NCI-H446 treated with DMSO at 0.1 percent for 48 hours (cell line): ENCODE results near the gene PPP6C.
"Not testable (repeated sequence)": the region's sequence is repeated elsewhere in the genome, so short reads cannot be mapped to it uniquely, and the experiment has no call there.

Experiments used
- DNase-seq: peaks from one replicate; lab custom pipeline; 2025; lab: John Stamatoyannopoulos, UW

The PPP6C gene

GRCh38 chr9:125189361-125190289, at the start of gene PPP6C:
Gene PPP6C, minus strand, starts transcription at chr9:125189803. Its CDS starts 85 bp downstream, at chr9:125189718.
- peak; percentile 75 for DNase-seq

GRCh38 chr9:125238915-125239446, 49.4 kb upstream of the PPP6C start:
- no peak for DNase-seq

- DNase-seq, result no peak
These were observed 48.7 kb upstream of the PPP6C start for GRCh38 chr9:125238127-125238914.

- not testable (repeated sequence) for DNase-seq
These were observed 47.0 kb upstream of the PPP6C start for GRCh38 chr9:125236520-125237159.

- DNase-seq, result no peak
These were observed 46.4 kb upstream of the PPP6C start for GRCh38 chr9:125235804-125236519.

GRCh38 chr9:125234099-125234498, 44.5 kb upstream of the PPP6C start:
- DNase-seq, result not testable (repeated sequence)

GRCh38 chr9:125233678-125234077, 44.1 kb upstream of the PPP6C start:
- DNase-seq, result no peak

- DNase-seq, result no peak
These were observed 38.2 kb upstream of the PPP6C start for GRCh38 chr9:125227761-125228160.

- not testable (repeated sequence) for DNase-seq
These were observed 35.3 kb upstream of the PPP6C start for GRCh38 chr9:125224858-125225257.

GRCh38 chr9:125218621-125219020, 29.0 kb upstream of the PPP6C start:
- no peak for DNase-seq

- DNase-seq, result no peak
These were observed 24.6 kb upstream of the PPP6C start for GRCh38 chr9:125214186-125214585.

- no peak for DNase-seq
These were observed 14.9 kb upstream of the PPP6C start for GRCh38 chr9:125204477-125204876.

- peak; percentile 76 for DNase-seq
These were observed 13.4 kb upstream of the PPP6C start for GRCh38 chr9:125202846-125203618.

GRCh38 chr9:125200216-125201047, 10.8 kb upstream of the PPP6C start, which contains the start of gene RABEPK:
Gene RABEPK, plus strand, starts transcription at chr9:125200542. Its CDS starts 2,472 bp downstream, at chr9:125203014.
- DNase-seq, result peak; percentile 58

- not testable (repeated sequence) for DNase-seq
These were observed 6.0 kb upstream of the PPP6C start for GRCh38 chr9:125195591-125195990.

- not testable (repeated sequence) for DNase-seq
These were observed 4.9 kb upstream of the PPP6C start for GRCh38 chr9:125194466-125194865.

- DNase-seq, result no peak
These were observed 778 bp upstream of the PPP6C start for GRCh38 chr9:125190361-125190801.

- no peak for DNase-seq
These were observed 617 bp downstream of the PPP6C start for GRCh38 chr9:125189011-125189360.

GRCh38 chr9:125183561-125183960, 6.0 kb downstream of the PPP6C start:
- no peak for DNase-seq

GRCh38 chr9:125183054-125183453, 6.5 kb downstream of the PPP6C start:
- DNase-seq, result no peak
